GM18858 (cell line): ENCODE data around the gene BRCA1.
"Not testable (repeated sequence)": the region's sequence is repeated elsewhere in the genome, so short reads cannot be mapped to it uniquely, and the experiment has no call there.

Experiments used
- ATAC-seq: cut with Tn5 transposase; IDR thresholded peaks from one replicate; pipeline ENCODE4 v1.9.1; 2021; ENCODE audit not compliant: unreplicated experiment

The BRCA1 gene

DNA sequence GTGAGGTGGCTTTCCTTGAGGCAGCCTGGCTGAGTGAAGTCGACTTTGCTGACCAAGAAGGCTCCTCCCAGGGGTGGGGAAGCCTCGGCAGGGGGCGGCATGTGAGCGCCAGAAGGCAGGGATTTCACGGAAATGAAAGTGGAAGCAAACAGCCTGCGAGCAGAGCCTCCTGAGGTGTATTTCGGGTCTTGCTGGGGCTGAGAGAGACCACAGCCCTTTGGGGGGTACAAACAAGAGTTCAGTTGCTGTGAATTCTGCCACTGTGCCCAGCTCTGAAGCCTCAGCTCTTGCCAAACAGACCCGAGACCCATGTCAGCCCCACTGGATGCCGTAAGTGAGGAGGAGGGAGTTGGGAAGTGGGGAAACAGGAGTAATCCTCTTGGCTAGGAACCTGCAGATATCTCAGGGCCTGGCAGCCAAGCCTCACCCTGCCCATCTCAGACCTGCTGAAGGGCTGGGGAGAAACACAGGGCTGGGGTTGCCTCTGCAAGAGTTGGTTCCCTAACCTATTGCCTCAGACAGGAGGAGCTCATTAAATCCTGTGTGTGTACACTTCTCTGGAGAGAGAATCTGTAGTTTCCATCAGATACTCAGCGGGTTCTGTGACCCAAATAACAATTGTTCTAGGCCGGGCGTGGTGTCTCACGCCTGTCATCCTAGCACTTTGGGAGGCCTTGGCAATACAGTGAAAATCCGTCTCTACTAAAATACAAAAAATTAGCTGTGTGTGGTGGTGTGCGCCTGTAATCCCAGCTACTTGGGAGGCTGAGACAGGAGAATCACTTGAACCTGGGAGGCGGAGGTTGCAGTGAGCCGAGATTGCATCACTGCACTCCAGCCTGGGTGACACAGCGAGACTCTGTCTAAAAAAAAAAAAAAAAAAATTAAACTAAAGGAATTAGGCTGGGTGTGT lies 118.3 kb downstream of the BRCA1 start, which contains the start of gene IFI35:
TSS of gene IFI35 (plus strand) at position 146 of the 913 bp plus-strand sequence. CDS start at position 310, 164 bp downstream.
- ATAC-seq: no peak

DNA sequence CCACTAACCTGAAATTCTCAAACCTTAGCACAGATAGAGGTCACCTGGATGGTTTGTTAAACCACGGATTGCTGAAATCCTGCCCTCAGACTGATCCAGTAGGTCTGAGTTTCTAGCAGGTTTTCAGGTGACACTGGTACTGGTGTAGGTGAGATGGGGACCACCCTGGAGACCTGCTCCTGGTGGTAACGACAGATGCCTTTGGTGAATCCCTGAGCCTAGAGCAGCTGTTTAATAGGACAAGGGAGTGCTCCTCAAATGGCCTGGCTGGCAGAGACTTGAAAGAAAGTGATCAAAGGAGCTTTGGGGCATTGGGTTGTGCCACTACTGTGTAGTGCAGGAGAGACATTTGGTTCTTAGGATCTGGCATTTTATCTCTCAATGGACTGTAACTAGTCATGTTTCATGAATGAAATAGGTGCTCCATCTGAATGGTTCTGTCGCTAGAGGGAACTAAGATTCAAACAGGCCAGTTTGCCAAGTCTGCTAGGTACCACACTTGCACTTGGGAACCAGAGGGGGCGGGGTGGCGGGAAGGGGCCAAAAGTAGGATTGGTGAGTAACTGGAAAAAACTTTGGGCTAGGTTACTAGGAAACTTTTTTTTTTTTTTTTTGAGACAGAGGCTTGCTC lies 121.5 kb downstream of the BRCA1 start:
- no peak for ATAC-seq

DNA sequence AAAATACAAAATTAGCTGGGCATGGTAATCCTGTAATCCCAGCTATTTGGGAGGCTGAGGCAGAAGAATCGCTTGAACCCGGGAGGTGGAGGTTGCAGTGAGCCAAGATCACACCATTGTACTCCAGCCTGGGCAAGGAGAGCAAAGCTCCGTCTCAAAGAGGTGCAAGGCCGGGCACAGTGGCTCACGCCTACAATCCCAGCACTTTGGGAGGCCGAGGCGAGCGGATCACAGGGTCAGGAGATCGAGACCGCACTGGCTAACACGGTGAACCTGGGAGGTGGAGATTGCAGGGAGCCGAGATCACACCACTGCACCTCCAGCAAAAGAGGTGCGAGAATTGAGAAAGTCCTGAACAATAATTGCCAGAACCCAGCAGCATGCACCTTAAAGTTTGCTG lies 124.3 kb downstream of the BRCA1 start:
- not testable (repeated sequence) for ATAC-seq

GRCh38 chr17:42999003-42999525 lies 126.1 kb downstream of the BRCA1 start:
- no peak for ATAC-seq

DNA sequence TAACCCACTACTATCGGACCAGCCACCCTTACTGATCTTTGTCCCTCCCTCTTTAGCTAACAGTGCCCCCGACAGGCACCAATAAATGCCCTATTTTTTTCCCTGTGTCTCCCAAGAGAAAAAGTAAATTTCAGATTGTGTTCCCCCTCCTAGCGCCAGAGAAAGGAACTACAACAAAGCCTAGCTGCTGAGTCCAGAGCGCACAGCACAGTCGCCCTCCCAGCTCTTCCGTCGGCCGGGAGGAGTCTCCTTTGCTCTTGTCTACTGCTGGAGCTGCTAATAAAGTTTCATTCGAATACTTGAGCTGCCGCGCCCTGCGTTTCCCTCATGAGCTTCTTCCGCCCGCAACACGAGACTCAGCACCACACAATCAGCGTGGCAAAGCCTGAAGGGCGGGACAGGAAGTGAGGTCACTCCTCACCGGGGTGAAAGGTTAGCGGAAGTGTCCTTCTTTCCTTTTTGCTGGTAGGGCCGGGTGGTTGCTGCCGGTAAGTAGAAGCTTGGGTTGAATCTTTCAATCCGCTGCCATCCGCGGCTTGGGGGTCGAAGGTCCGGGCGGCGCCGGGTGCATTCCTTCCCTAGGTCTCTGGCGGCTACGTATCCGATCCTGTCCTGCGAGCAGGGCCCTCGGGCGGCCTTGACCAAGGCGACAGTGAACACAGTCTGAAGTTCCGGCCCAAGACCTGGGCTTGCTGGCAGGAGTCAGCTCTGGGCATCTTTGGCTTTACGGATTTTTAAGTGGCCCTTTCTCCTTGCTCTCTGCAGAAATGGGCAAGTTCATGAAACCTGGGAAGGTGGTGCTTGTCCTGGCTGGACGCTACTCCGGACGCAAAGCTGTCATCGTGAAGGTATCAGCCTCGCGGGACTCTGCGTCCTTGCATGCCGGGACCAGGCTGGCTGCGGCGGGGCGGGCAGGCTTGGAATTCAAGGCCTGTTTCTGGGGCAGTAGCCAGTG lies 126.9 kb downstream of the BRCA1 start, which contains the start of gene RPL27:
TSS of gene RPL27 (plus strand) at position 436 of the 955 bp plus-strand sequence. CDS start at position 768, 332 bp downstream.
- ATAC-seq: peak; percentile 87

GRCh38 chr17:42997390-42997983 lies 127.7 kb downstream of the BRCA1 start:
- no peak for ATAC-seq
